ENCODE data around the gene OSGIN1. TPM values are rescaled to one million over a fixed set of nuclear protein-coding genes. Genes with fewer than 3 reads are reported as not detected.

Gene OSGIN1
- total and polyA plus RNA-seq, 2 of the 8 experiments (the other 6 are each of a cell fraction or from before 2014, with no cell fraction given), result 0.58 to 0.76 TPM

Other genes starting within 250 kb of the OSGIN1 start
- 216 and 219 TPM in 2 replicates for gene HSBP1, start 145.3 kb upstream of the OSGIN1 start, total RNA-seq (2021; fragmentation: NEBNext Ultra II Directional; extraction: Animal tissue kit (Norgen Biotek cat#: 25700))
- 56.3 and 78.4 TPM in 2 replicates for gene HSBP1, start 145.3 kb upstream of the OSGIN1 start, polyA plus RNA-seq (2011; rRNA removed)
- 5.8 and 7.0 TPM in 2 replicates for gene MLYCD, start 54.1 kb upstream of the OSGIN1 start, total RNA-seq (2021; fragmentation: NEBNext Ultra II Directional; extraction: Animal tissue kit (Norgen Biotek cat#: 25700))
- 3.7 and 4.6 TPM in 2 replicates for gene MLYCD, start 54.1 kb upstream of the OSGIN1 start, polyA plus RNA-seq (2011; rRNA removed)
- gene NECAB2, start 15.0 kb downstream of the OSGIN1 start, total RNA-seq (2021; fragmentation: NEBNext Ultra II Directional; extraction: Animal tissue kit (Norgen Biotek cat#: 25700)), result 2.0 and 3.6 TPM in 2 replicates
- gene NECAB2, start 15.0 kb downstream of the OSGIN1 start, polyA plus RNA-seq (2011; rRNA removed), result 4.2 and 7.5 TPM in 2 replicates
- gene SLC38A8, start 89.6 kb downstream of the OSGIN1 start, total RNA-seq (2021; fragmentation: NEBNext Ultra II Directional; extraction: Animal tissue kit (Norgen Biotek cat#: 25700)), result not detected in 2 replicates
- gene SLC38A8, start 89.6 kb downstream of the OSGIN1 start, polyA plus RNA-seq (2011; rRNA removed), result 0.08 TPM in 1 of 2 replicates, not detected in the other
- 52.0 and 53.3 TPM in 2 replicates for gene MBTPS1, start 163.7 kb downstream of the OSGIN1 start, total RNA-seq (2021; fragmentation: NEBNext Ultra II Directional; extraction: Animal tissue kit (Norgen Biotek cat#: 25700))
- 30.6 and 33.7 TPM in 2 replicates for gene MBTPS1, start 163.7 kb downstream of the OSGIN1 start, polyA plus RNA-seq (2011; rRNA removed)
- gene HSDL1, start 191.9 kb downstream of the OSGIN1 start, total RNA-seq (2021; fragmentation: NEBNext Ultra II Directional; extraction: Animal tissue kit (Norgen Biotek cat#: 25700)), result 55.7 and 58.5 TPM in 2 replicates
- 18.2 and 25.0 TPM in 2 replicates for gene HSDL1, start 191.9 kb downstream of the OSGIN1 start, polyA plus RNA-seq (2011; rRNA removed)
- 0.09 and 0.27 TPM in 2 replicates for gene DNAAF1, start 192.1 kb downstream of the OSGIN1 start, total RNA-seq (2021; fragmentation: NEBNext Ultra II Directional; extraction: Animal tissue kit (Norgen Biotek cat#: 25700))
- 0.06 and 0.15 TPM in 2 replicates for gene DNAAF1, start 192.1 kb downstream of the OSGIN1 start, polyA plus RNA-seq (2011; rRNA removed)
- gene TAF1C, start 233.8 kb downstream of the OSGIN1 start, total RNA-seq (2021; fragmentation: NEBNext Ultra II Directional; extraction: Animal tissue kit (Norgen Biotek cat#: 25700)), result 63.8 and 68.0 TPM in 2 replicates
- gene TAF1C, start 233.8 kb downstream of the OSGIN1 start, polyA plus RNA-seq (2011; rRNA removed), result 44.6 and 81.6 TPM in 2 replicates
- 1.3 and 1.6 TPM in 2 replicates for gene ADAD2, start 237.9 kb downstream of the OSGIN1 start, total RNA-seq (2021; fragmentation: NEBNext Ultra II Directional; extraction: Animal tissue kit (Norgen Biotek cat#: 25700))
- 1.2 and 2.3 TPM in 2 replicates for gene ADAD2, start 237.9 kb downstream of the OSGIN1 start, polyA plus RNA-seq (2011; rRNA removed)

All from H1 (cell line).